CD4-positive, alpha-beta T cell treated with Interleukin-4 for 1 hour (primary cell): ENCODE results near the gene KRT73.

Experiments
- DNase-seq, 2 donors: peaks; one replicate each; pipeline ENCODE4 v3.0.0-alpha.2; 2020 to 2022

The KRT73 gene

GRCh38 chr12:52616680-52617402, 1.5 kb downstream of the KRT73 start:
- DNase-seq: no peak

GRCh38 chr12:52615912-52616311, 2.4 kb downstream of the KRT73 start:
- DNase-seq: no peak

GRCh38 chr12:52615208-52615868, 3.0 kb downstream of the KRT73 start:
- no peak for DNase-seq

- DNase-seq: no peak
Measured at GRCh38 chr12:52614381-52615207, 3.8 kb downstream of the KRT73 start.

GRCh38 chr12:52613384-52614030, 4.9 kb downstream of the KRT73 start:
- no peak for DNase-seq

- no peak for DNase-seq
Measured at GRCh38 chr12:52612431-52613383, 5.7 kb downstream of the KRT73 start.

- DNase-seq: no peak
Measured at GRCh38 chr12:52611080-52611468, 7.3 kb downstream of the KRT73 start.

- no peak for DNase-seq
Measured at GRCh38 chr12:52608826-52609630, 9.3 kb downstream of the KRT73 start.

- no peak for DNase-seq
Measured at GRCh38 chr12:52608161-52608560, 10.2 kb downstream of the KRT73 start.

GRCh38 chr12:52607314-52607713, 11.0 kb downstream of the KRT73 start:
- DNase-seq: no peak

- DNase-seq: no peak
Measured at GRCh38 chr12:52606581-52607218, 11.7 kb downstream of the KRT73 start.

GRCh38 chr12:52606096-52606495, 12.3 kb downstream of the KRT73 start:
- DNase-seq: no peak

- DNase-seq: no peak
Measured at GRCh38 chr12:52605542-52605941, 12.8 kb downstream of the KRT73 start.

GRCh38 chr12:52604859-52605258, 13.5 kb downstream of the KRT73 start:
- no peak for DNase-seq

- peak in 1 of 2 donors; percentile 32 for DNase-seq
Measured at GRCh38 chr12:52603314-52603713, 15.0 kb downstream of the KRT73 start.

GRCh38 chr12:52602552-52602951, 15.8 kb downstream of the KRT73 start:
- DNase-seq: no peak

- DNase-seq: no peak
Measured at GRCh38 chr12:52601671-52602070, 16.7 kb downstream of the KRT73 start.

GRCh38 chr12:52600941-52601481, 17.3 kb downstream of the KRT73 start, which contains the start of gene KRT72:
KRT72 (minus strand) TSS chr12:52601463; CDS start chr12:52601452, 11 bp downstream.
- no peak for DNase-seq

- DNase-seq: no peak
Measured at GRCh38 chr12:52600475-52600874, 17.9 kb downstream of the KRT73 start.

GRCh38 chr12:52600071-52600470, 18.3 kb downstream of the KRT73 start:
- DNase-seq: no peak
